K562 (cell line): ENCODE data around the gene COPS6. TPM values are rescaled to one million over a fixed set of nuclear protein-coding genes. Genes with fewer than 3 reads are reported as not detected.

Source experiments
- BDP1 ChIP-seq: IDR thresholded peaks from 3 replicates; pipeline ENCODE4 v1.6.1; 2011; ENCODE audit not compliant: insufficient read length, insufficient read depth
- CBFA2T3 ChIP-seq: fragments of 450-650 bp; IDR thresholded peaks from 2 replicates; pipeline ENCODE4 v1.6.1; 2017
- CCNT2 ChIP-seq: IDR thresholded peaks from 2 replicates; pipeline ENCODE4 v1.6.1; 2011; ENCODE audit warnings: borderline replicate concordance, low read depth, mild to moderate bottlenecking, moderate library complexity, mixed read lengths, low read length; ENCODE audit not compliant: insufficient read length; ENCODE audit errors: extremely low read depth
- CTBP1 ChIP-seq: fragments of 450-650 bp; IDR thresholded peaks from 2 replicates; pipeline ENCODE4 v1.6.1; 2016; ENCODE audit warnings: borderline replicate concordance
- ZNF79 ChIP-seq: fragments of 250-450 bp; sonication (Bioruptor Pico); IDR thresholded peaks from 2 replicates; pipeline ENCODE4 v1.4.0; 2020; ENCODE audit warnings: low read depth, mild to moderate bottlenecking, moderate library complexity
- polyA plus RNA-seq, 8 experiments: library from polyadenylated mRNA; depleted of rRNA in 4 of 8; stranded (reverse) in 5 of 8; unstranded in 3 of 8; fragments of >200 nt; fragmentation: Nextera tagmentation in 2 of 8; fragmentation: Illumina TruSeq in 1 of 8; extraction: Ambion mirVana in 2 of 8; extraction: Trizol in 1 of 8; gene quantifications; 2 replicates each; pipeline versions ENCODE4 v1.2.1 to v1.2.3, GENCODE V29; 2011 to 2014; ENCODE audit warnings: inconsistent platforms in 1 of 8, missing spikeins in 1 of 8
- total RNA-seq, 7 experiments: library from RNA; depleted of rRNA in 6 of 7; stranded (reverse); fragments of >200 nt in 6 of 7; fragmentation: Illumina TruSeq in 2 of 7; extraction: Trizol in 2 of 7; gene quantifications; 2 replicates each; pipeline versions ENCODE4 v1.2.1 to v1.2.3, GENCODE V29; 2011 to 2021; ENCODE audit warnings: low replicate concordance in 1 of 7
- TF ChIP-seq, protein P1 (sequence below), 2 experiments: IDR thresholded peaks in 1 of 2; conservative IDR thresholded peaks in 1 of 2; 2 replicates each; pipeline ENCODE4 v1.6.1; 2016; ENCODE audit warnings: low read depth in 2 of 2, mild to moderate bottlenecking in 1 of 2, missing compliant biosample characterization in 1 of 2, missing genetic modification characterization in 1 of 2, moderate library complexity in 1 of 2
- TF ChIP-seq, protein P2 (sequence below): fragments of 450-650 bp; formaldehyde crosslinking; IDR thresholded peaks from 2 replicates; pipeline ENCODE4 v1.4.0; 2020; ENCODE audit warnings: mild to moderate bottlenecking
- TF ChIP-seq, protein P3 (sequence below): sonication (generic); formaldehyde crosslinking; IDR thresholded peaks from 2 replicates; pipeline ENCODE4 v1.8.0; 2022; ENCODE audit warnings: missing genetic modification reagents, mild to moderate bottlenecking, moderate library complexity, borderline replicate concordance
- TF ChIP-seq, protein P4 (sequence below): fragments of 250-450 bp; sonication (Bioruptor Pico); IDR thresholded peaks from 2 replicates; pipeline ENCODE4 v1.4.0; 2020; ENCODE audit warnings: mild to moderate bottlenecking, moderate library complexity, borderline replicate concordance
- TF ChIP-seq, protein P5 (sequence below): sonication (generic); formaldehyde crosslinking; IDR thresholded peaks from 2 replicates; pipeline ENCODE4 v1.8.0; 2022; ENCODE audit warnings: mild to moderate bottlenecking, missing genetic modification reagents, borderline replicate concordance
- TF ChIP-seq, protein P6 (sequence below): fragments of 450-650 bp; IDR thresholded peaks from 2 replicates; pipeline ENCODE4 v1.6.1; 2016; ENCODE audit warnings: antibody characterized with exemption
- TF ChIP-seq, protein P7 (sequence below): fragments of 450-650 bp; IDR thresholded peaks from 2 replicates; pipeline ENCODE4 v1.6.1; 2017; ENCODE audit warnings: mild to moderate bottlenecking, moderate library complexity

COPS6 gene
- total and polyA plus RNA-seq, 9 of the 15 experiments (the other 6 are each of a cell fraction or from before 2014, with no cell fraction given): 63.0 to 331 (median 168) TPM

DNA sequence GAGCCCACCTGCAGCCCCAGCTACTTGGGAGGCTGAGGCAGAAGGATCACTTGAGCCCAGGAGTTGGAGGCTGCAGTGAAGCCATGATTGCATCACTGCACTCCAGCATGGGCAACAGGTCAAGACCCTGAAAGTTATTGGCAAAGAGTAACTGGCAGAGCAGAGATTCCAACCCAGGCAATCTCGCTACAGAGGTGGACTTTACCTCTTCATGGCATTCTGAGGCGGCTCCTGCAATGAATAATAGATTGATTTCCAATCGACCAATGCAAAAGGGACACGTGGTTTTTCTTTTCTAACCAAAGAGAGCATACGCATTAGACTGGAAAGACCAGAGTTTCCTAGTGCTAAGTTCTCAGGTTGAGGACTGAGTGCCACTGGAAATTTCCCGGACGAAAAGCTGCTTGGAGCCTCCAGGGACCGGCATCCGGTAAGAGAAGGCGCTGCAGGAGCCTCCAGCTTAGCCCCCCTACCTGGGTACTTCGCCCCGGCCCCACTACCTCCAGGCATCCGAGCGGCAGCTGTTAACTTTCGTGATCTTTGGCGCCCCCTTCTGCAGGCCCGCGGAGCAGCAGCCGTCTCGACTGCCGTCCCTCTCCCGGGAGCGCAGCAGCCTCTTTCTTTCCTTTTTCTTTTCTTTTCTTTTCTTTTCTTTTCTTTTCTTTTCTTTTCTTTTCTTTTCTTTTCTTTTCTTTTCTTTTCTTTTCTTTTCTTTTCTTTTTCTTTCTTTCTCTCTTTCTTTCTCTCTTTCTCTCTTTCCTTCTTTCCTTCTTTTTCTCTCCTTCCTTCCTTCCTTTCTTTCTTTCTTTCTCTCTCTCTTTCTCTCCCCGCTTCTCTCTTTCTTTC is 42.1 kb downstream of the COPS6 start (continued):
- TF ChIP-seq, protein P1, sequence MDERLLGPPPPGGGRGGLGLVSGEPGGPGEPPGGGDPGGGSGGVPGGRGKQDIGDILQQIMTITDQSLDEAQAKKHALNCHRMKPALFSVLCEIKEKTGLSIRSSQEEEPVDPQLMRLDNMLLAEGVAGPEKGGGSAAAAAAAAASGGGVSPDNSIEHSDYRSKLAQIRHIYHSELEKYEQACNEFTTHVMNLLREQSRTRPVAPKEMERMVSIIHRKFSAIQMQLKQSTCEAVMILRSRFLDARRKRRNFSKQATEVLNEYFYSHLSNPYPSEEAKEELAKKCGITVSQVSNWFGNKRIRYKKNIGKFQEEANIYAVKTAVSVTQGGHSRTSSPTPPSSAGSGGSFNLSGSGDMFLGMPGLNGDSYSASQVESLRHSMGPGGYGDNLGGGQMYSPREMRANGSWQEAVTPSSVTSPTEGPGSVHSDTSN (CRISPR knock-in tag; IDR thresholded peaks at IDR 0.05; ENCODE audit: low read depth): no peak
- TF ChIP-seq, protein P1 (tag; conservative IDR thresholded peaks at IDR 0.05; ENCODE audit: low read depth): no peak
- TF ChIP-seq, protein P2, sequence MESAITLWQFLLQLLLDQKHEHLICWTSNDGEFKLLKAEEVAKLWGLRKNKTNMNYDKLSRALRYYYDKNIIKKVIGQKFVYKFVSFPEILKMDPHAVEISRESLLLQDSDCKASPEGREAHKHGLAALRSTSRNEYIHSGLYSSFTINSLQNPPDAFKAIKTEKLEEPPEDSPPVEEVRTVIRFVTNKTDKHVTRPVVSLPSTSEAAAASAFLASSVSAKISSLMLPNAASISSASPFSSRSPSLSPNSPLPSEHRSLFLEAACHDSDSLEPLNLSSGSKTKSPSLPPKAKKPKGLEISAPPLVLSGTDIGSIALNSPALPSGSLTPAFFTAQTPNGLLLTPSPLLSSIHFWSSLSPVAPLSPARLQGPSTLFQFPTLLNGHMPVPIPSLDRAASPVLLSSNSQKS (CRISPR knock-in tag): no peak
- TF ChIP-seq, protein P3, sequence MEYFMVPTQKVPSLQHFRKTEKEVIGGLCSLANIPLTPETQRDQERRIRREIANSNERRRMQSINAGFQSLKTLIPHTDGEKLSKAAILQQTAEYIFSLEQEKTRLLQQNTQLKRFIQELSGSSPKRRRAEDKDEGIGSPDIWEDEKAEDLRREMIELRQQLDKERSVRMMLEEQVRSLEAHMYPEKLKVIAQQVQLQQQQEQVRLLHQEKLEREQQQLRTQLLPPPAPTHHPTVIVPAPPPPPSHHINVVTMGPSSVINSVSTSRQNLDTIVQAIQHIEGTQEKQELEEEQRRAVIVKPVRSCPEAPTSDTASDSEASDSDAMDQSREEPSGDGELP (CRISPR knock-in tag): peak; percentile 90
- TF ChIP-seq CBFA2T3 (no peak), CCNT2 (no peak), BDP1 (no peak), CTBP1 (peak; percentile 66; the same call in 1 of the 2 replicates), ZNF79 (no peak)
- TF ChIP-seq, protein P4, sequence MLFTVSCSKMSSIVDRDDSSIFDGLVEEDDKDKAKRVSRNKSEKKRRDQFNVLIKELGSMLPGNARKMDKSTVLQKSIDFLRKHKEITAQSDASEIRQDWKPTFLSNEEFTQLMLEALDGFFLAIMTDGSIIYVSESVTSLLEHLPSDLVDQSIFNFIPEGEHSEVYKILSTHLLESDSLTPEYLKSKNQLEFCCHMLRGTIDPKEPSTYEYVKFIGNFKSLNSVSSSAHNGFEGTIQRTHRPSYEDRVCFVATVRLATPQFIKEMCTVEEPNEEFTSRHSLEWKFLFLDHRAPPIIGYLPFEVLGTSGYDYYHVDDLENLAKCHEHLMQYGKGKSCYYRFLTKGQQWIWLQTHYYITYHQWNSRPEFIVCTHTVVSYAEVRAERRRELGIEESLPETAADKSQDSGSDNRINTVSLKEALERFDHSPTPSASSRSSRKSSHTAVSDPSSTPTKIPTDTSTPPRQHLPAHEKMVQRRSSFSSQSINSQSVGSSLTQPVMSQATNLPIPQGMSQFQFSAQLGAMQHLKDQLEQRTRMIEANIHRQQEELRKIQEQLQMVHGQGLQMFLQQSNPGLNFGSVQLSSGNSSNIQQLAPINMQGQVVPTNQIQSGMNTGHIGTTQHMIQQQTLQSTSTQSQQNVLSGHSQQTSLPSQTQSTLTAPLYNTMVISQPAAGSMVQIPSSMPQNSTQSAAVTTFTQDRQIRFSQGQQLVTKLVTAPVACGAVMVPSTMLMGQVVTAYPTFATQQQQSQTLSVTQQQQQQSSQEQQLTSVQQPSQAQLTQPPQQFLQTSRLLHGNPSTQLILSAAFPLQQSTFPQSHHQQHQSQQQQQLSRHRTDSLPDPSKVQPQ (CRISPR knock-in tag): no peak
- TF ChIP-seq, protein P5, sequence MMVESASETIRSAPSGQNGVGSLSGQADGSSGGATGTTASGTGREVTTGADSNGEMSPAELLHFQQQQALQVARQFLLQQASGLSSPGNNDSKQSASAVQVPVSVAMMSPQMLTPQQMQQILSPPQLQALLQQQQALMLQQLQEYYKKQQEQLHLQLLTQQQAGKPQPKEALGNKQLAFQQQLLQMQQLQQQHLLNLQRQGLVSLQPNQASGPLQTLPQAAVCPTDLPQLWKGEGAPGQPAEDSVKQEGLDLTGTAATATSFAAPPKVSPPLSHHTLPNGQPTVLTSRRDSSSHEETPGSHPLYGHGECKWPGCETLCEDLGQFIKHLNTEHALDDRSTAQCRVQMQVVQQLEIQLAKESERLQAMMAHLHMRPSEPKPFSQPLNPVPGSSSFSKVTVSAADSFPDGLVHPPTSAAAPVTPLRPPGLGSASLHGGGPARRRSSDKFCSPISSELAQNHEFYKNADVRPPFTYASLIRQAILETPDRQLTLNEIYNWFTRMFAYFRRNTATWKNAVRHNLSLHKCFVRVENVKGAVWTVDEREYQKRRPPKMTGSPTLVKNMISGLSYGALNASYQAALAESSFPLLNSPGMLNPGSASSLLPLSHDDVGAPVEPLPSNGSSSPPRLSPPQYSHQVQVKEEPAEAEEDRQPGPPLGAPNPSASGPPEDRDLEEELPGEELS (CRISPR knock-in tag): no peak
- TF ChIP-seq, protein P6, sequence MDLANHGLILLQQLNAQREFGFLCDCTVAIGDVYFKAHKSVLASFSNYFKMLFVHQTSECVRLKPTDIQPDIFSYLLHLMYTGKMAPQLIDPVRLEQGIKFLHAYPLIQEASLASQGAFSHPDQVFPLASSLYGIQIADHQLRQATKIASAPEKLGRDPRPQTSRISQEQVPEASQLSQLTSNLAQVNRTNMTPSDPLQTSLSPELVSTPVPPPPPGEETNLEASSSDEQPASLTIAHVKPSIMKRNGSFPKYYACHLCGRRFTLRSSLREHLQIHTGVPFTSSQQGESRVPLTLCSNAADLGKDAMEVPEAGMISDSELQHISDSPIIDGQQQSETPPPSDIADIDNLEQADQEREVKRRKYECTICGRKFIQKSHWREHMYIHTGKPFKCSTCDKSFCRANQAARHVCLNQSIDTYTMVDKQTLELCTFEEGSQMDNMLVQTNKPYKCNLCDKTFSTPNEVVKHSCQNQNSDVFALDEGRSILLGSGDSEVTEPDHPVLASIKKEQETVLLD: no peak
- TF ChIP-seq, protein P7, sequence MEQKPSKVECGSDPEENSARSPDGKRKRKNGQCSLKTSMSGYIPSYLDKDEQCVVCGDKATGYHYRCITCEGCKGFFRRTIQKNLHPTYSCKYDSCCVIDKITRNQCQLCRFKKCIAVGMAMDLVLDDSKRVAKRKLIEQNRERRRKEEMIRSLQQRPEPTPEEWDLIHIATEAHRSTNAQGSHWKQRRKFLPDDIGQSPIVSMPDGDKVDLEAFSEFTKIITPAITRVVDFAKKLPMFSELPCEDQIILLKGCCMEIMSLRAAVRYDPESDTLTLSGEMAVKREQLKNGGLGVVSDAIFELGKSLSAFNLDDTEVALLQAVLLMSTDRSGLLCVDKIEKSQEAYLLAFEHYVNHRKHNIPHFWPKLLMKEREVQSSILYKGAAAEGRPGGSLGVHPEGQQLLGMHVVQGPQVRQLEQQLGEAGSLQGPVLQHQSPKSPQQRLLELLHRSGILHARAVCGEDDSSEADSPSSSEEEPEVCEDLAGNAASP: no peak
